H9 (cell line): ENCODE results near the gene TSSK2. TPM values are rescaled to one million over a fixed set of nuclear protein-coding genes. Genes with fewer than 3 reads are reported as not detected.

Experiments
- DNase-seq: peaks from one replicate; pipeline ENCODE4 v3.0.0-alpha.2; 2017
- H2AFZ ChIP-seq: one replicate; pipeline ENCODE4 v1.6.1; 2013; ENCODE audit warnings: mild to moderate bottlenecking, low read length, control low read depth, moderate library complexity
- H2AK5ac ChIP-seq: 2 replicates; pipeline ENCODE4 v1.6.1; 2013; ENCODE audit warnings: low read length, control low read depth, mixed read lengths; ENCODE audit not compliant: insufficient read length
- H2BK120ac ChIP-seq: one replicate; pipeline ENCODE4 v1.6.1; 2013; ENCODE audit warnings: low read depth, mild to moderate bottlenecking, low read length, control low read depth, inconsistent platforms; ENCODE audit not compliant: poor library complexity, severe bottlenecking
- H2BK12ac ChIP-seq: 2 replicates; pipeline ENCODE4 v1.6.1; 2013; ENCODE audit warnings: low read length, control low read depth, mixed read lengths, low read depth; ENCODE audit not compliant: insufficient read length
- H2BK15ac ChIP-seq: 2 replicates; pipeline ENCODE4 v1.6.1; 2013; ENCODE audit warnings: low read depth, low read length, control low read depth
- H2BK20ac ChIP-seq: one replicate; pipeline ENCODE4 v1.6.1; 2013; ENCODE audit warnings: low read depth, mild to moderate bottlenecking, low read length, control low read depth, inconsistent platforms; ENCODE audit not compliant: poor library complexity, severe bottlenecking
- H2BK5ac ChIP-seq: 2 replicates; pipeline ENCODE4 v1.6.1; 2013; ENCODE audit warnings: low read length, control low read depth, mixed read lengths; ENCODE audit not compliant: insufficient read length
- H3K14ac ChIP-seq: 2 replicates; pipeline ENCODE4 v1.6.1; 2013; ENCODE audit warnings: low read length, control low read depth; ENCODE audit not compliant: insufficient read depth
- H3K18ac ChIP-seq: 2 replicates; pipeline ENCODE4 v1.6.1; 2013; ENCODE audit warnings: low read depth, mild to moderate bottlenecking, mixed read lengths, low read length, control low read depth; ENCODE audit not compliant: insufficient read length
- H3K23ac ChIP-seq: 2 replicates; pipeline ENCODE4 v1.6.1; 2013; ENCODE audit warnings: low read length, control low read depth, mixed read lengths, low read depth; ENCODE audit not compliant: insufficient read length
- H3K23me2 ChIP-seq: 2 replicates; pipeline ENCODE4 v1.6.1; 2013; ENCODE audit warnings: low read depth, mild to moderate bottlenecking, mixed read lengths, low read length, control low read depth; ENCODE audit not compliant: insufficient read length, poor library complexity, severe bottlenecking
- H3K27ac ChIP-seq: 2 replicates; pipeline ENCODE4 v1.5.1; 2013; ENCODE audit warnings: low read length, control low read depth, mixed read lengths, low read depth; ENCODE audit not compliant: insufficient read length
- H3K27me3 ChIP-seq: 2 replicates; pipeline ENCODE4 v1.6.1; 2013; ENCODE audit warnings: low read length, control low read depth, inconsistent platforms; ENCODE audit not compliant: insufficient read depth
- H3K4ac ChIP-seq: 2 replicates; pipeline ENCODE4 v1.6.1; 2013; ENCODE audit warnings: low read depth, mild to moderate bottlenecking, control low read depth, inconsistent platforms, low read length, moderate library complexity
- H3K4me1 ChIP-seq: 2 replicates; pipeline ENCODE4 v1.6.1; 2013; ENCODE audit warnings: low read length, control low read depth, inconsistent platforms; ENCODE audit not compliant: insufficient read depth
- H3K4me2 ChIP-seq: 2 replicates; pipeline ENCODE4 v1.6.1; 2013; ENCODE audit warnings: low read length, control low read depth, mixed read lengths; ENCODE audit not compliant: insufficient read length, insufficient read depth
- H3K56ac ChIP-seq: 2 replicates; pipeline ENCODE4 v1.6.1; 2013; ENCODE audit warnings: low read depth, mild to moderate bottlenecking, mixed read lengths, low read length, control low read depth; ENCODE audit not compliant: insufficient read length
- H3K79me1 ChIP-seq: 2 replicates; pipeline ENCODE4 v1.6.1; 2013; ENCODE audit warnings: low read depth, mild to moderate bottlenecking, moderate library complexity, low read length, control low read depth, inconsistent platforms; ENCODE audit not compliant: insufficient read depth, poor library complexity, severe bottlenecking
- H3K79me2 ChIP-seq: 2 replicates; pipeline ENCODE4 v1.6.1; 2013; ENCODE audit warnings: low read length, control low read depth, inconsistent platforms; ENCODE audit not compliant: insufficient read depth
- H3K9ac ChIP-seq: 2 replicates; pipeline ENCODE4 v1.6.1; 2013; ENCODE audit warnings: low read length, control low read depth, mixed read lengths; ENCODE audit not compliant: insufficient read length; ENCODE audit errors: extremely low read depth
- H3K9me3 ChIP-seq: one replicate; pipeline ENCODE4 v1.6.1; 2013; ENCODE audit warnings: low read depth, low read length, inconsistent platforms; ENCODE audit not compliant: control insufficient read depth
- H3T11ph ChIP-seq: one replicate; pipeline ENCODE4 v1.6.1; 2013; ENCODE audit warnings: mild to moderate bottlenecking, low read length, control low read depth, inconsistent platforms
- H4K20me1 ChIP-seq: one replicate; pipeline ENCODE4 v1.6.1; 2013; ENCODE audit not compliant: control insufficient read depth, insufficient read length, insufficient read depth
- H4K5ac ChIP-seq: 2 replicates; pipeline ENCODE4 v1.6.1; 2013; ENCODE audit warnings: low read depth, mild to moderate bottlenecking, mixed read lengths, low read length, control low read depth; ENCODE audit not compliant: insufficient read length
- H4K8ac ChIP-seq: replicated peaks from 2 replicates; pipeline ENCODE4 v1.6.1; 2013; ENCODE audit warnings: low read length, control low read depth, mixed read lengths, low read depth; ENCODE audit not compliant: insufficient read length
- H4K91ac ChIP-seq: 2 replicates; pipeline ENCODE4 v1.6.1; 2013; ENCODE audit warnings: low read depth, mild to moderate bottlenecking, moderate library complexity, mixed read lengths, low read length, control low read depth; ENCODE audit not compliant: insufficient read length
- H3K27ac Mint-ChIP-seq, 3 experiments: 2 replicates in 2 of 3; 3 replicates in 1 of 3; pipeline ENCODE4 v1.8.0; 2020 to 2021; ENCODE audit warnings: mixed read lengths in 3 of 3, mild to moderate bottlenecking in 1 of 3, moderate library complexity in 1 of 3
- H3K27me3 Mint-ChIP-seq: 2 replicates; pipeline ENCODE4 v1.8.0; 2021; ENCODE audit warnings: low read depth, mild to moderate bottlenecking, moderate library complexity, mixed read lengths
- H3K36me3 Mint-ChIP-seq, 3 experiments: 2 replicates in 2 of 3; 3 replicates in 1 of 3; pipeline ENCODE4 v1.8.0; 2020 to 2021; ENCODE audit warnings: low read depth in 3 of 3, mixed read lengths in 3 of 3; ENCODE audit not compliant: insufficient read depth in 1 of 3
- H3K4me1 Mint-ChIP-seq, 2 experiments: 2 replicates each; pipeline ENCODE4 v1.8.0; 2020; ENCODE audit warnings: mixed read lengths in 2 of 2
- H3K4me3 Mint-ChIP-seq, 2 experiments: 2 replicates in 1 of 2; 3 replicates in 1 of 2; pipeline ENCODE4 v1.8.0; 2020 to 2021; ENCODE audit warnings: mild to moderate bottlenecking in 2 of 2, mixed read lengths in 2 of 2, moderate library complexity in 1 of 2
- H3K9me3 Mint-ChIP-seq, 2 experiments: 2 replicates in 1 of 2; 3 replicates in 1 of 2; pipeline ENCODE4 v1.8.0; 2020; ENCODE audit warnings: mild to moderate bottlenecking in 2 of 2, mixed read lengths in 2 of 2, moderate library complexity in 1 of 2
- WGBS: extraction: QIAGEN DNeasy Blood & Tissue Kit; methylation state at CpG from one replicate; pipeline ENCODE4 v1.1.7; 2013; ENCODE audit warnings: missing lambda C conversion rate, low lambda C conversion rate, mixed read lengths; ENCODE audit not compliant: insufficient read length; ENCODE audit errors: extremely low coverage; 5-methylcytosine and 5-hydroxymethylcytosine counted together
- total RNA-seq: library from RNA; stranded (reverse); gene quantifications from 2 replicates; pipeline ENCODE4 v1.2.1, GENCODE V29; 2021
- TF ChIP-seq, protein P1 (sequence below): fragments of 200-600 bp; sonication (generic); conservative IDR thresholded peaks from 3 replicates; pipeline ENCODE4 v1.8.0; 2021; ENCODE audit warnings: antibody characterized with exemption, mild to moderate bottlenecking

The TSSK2 gene
- total RNA-seq, 1 experiment from 2014 or later: not detected

DNA sequence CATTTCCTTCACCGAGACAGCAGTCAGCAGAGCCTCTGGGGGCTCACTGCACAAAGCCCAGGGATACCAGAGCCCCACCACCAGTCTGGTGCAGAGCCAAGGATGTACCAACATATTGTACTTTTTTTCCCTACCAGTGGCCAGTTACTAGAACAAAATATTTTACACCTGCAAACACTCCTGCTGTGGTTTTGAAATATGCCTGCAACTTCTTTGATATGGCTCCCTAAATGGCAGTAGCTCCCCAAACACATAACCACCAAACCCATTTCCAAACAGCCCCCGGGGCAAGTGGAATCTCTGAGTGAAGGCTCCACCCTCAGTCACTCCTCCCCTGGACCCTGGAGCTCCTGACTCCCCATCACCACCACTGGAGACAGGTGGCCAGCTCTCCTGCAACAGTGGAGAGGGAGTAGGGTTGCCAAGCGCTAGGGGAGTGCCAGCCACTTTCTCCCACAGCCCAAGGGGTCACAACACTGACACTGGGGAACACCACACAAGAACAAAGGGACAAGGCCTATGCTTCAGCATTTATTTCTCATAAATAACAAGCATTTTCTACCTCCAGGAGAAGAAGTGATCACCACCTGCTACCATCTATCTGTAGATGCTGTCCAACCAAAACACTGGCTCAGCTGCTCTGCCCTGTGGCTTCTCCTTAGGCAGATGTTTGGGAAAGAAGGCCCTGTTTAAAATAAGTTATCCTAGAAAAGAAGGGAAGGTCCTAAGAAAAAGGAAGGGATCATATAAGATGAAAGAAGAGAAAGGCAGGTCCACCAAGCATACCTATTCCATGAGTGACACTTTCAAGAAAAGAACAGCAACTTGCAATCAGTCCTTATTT lies 24.0 kb upstream of the TSSK2 start:
- no peaks in the 10 kb centered on the region for H3K9me3 ChIP-seq
- H3K4ac ChIP-seq: no peak overlapping the region
- peaks cover 2% of the 10 kb centered on the region for H4K20me1 ChIP-seq
- H3K79me1 ChIP-seq: peaks cover 4% of the 10 kb centered on the region
- H3K14ac ChIP-seq: no peak overlapping the region
- H2BK20ac ChIP-seq: no peak overlapping the region
- no peak overlapping the region for H2BK5ac ChIP-seq
- no peak overlapping the region for H2AK5ac ChIP-seq
- no peak overlapping the region for H3K27ac ChIP-seq
- no peak for DNase-seq
- H3K23me2 ChIP-seq: no peaks in the 10 kb centered on the region
- no peak overlapping the region for H3T11ph ChIP-seq
- H3K18ac ChIP-seq: no peak overlapping the region
- WGBS: no CpG with 5 or more reads among the region's 3 CpGs
- H2BK12ac ChIP-seq: no peak overlapping the region
- Mint-ChIP-seq H3K36me3 (peaks cover 0 to 4% (median 0%) of the 10 kb centered on the region in 3 experiments; a peak in 1 of 7 replicates), H3K9me3 (no peaks in the 10 kb centered on the region), H3K27ac (no peak overlapping the region), H3K27me3 (no peaks in the 10 kb centered on the region), H3K4me1 (peaks cover 28 to 29% of the 10 kb centered on the region in 2 experiments), H3K4me3 (no peak overlapping the region)
- no peak overlapping the region for H3K9ac ChIP-seq
- H2BK120ac ChIP-seq: no peak overlapping the region
- H3K4me2 ChIP-seq: no peak overlapping the region
- H3K27me3 ChIP-seq: no peaks in the 10 kb centered on the region
- peaks cover 18% of the 10 kb centered on the region; the same call in 1 of the 2 replicates for H3K79me2 ChIP-seq
- H3K4me1 ChIP-seq: peaks cover 8% of the 10 kb centered on the region; the same call in 1 of the 2 replicates
- no peak overlapping the region for H4K91ac ChIP-seq
- H3K23ac ChIP-seq: no peak overlapping the region
- no peak overlapping the region for H3K56ac ChIP-seq
- TF ChIP-seq, protein P1, sequence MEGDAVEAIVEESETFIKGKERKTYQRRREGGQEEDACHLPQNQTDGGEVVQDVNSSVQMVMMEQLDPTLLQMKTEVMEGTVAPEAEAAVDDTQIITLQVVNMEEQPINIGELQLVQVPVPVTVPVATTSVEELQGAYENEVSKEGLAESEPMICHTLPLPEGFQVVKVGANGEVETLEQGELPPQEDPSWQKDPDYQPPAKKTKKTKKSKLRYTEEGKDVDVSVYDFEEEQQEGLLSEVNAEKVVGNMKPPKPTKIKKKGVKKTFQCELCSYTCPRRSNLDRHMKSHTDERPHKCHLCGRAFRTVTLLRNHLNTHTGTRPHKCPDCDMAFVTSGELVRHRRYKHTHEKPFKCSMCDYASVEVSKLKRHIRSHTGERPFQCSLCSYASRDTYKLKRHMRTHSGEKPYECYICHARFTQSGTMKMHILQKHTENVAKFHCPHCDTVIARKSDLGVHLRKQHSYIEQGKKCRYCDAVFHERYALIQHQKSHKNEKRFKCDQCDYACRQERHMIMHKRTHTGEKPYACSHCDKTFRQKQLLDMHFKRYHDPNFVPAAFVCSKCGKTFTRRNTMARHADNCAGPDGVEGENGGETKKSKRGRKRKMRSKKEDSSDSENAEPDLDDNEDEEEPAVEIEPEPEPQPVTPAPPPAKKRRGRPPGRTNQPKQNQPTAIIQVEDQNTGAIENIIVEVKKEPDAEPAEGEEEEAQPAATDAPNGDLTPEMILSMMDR: no peak
- no peak overlapping the region for H2AFZ ChIP-seq
- no peak overlapping the region for H2BK15ac ChIP-seq
- H4K5ac ChIP-seq: no peak overlapping the region
- H4K8ac ChIP-seq: no peak overlapping the region
